Measurements from ENCODE around the gene CLEC4A.
"Not testable (repeated sequence)": the region's sequence is repeated elsewhere in the genome, so short reads cannot be mapped to it uniquely, and the experiment has no call there.

CLEC4A gene

GRCh38 chr12:8127138-8127537 lies 3.7 kb downstream of the CLEC4A start:
- Histone ChIP-seq H3K79me1 (ENCODE audit: low read depth, low read length) (no peaks in the 10 kb centered on the region), H2AK5ac (ENCODE audit: low read depth, low read length) (no peak overlapping the region), H2BK12ac (ENCODE audit: low read length) (no peak overlapping the region), H3K36me3 (replicated peaks in 1 of 2; ENCODE audit: control insufficient read depth in 2 of 2, insufficient read depth in 2 of 2, low read length in 2 of 2) (no peaks in the 10 kb centered on the region), H3K27ac (replicated peaks; ENCODE audit: low read length) (no peak overlapping the region), H3K4me2 (ENCODE audit: insufficient read depth, low read length, poor library complexity, severe bottlenecking) (no peak overlapping the region), H3K9me3 (replicated peaks in 1 of 2; ENCODE audit: control insufficient read depth in 2 of 2, insufficient read depth in 1 of 2, low read depth in 1 of 2, low read length in 2 of 2) (no peaks in the 10 kb centered on the region), H2BK15ac (ENCODE audit: low read length) (no peak overlapping the region), H3K4me1 (ENCODE audit: control insufficient read depth in 2 of 2, insufficient read depth in 1 of 2, low read depth in 1 of 2, low read length in 2 of 2) (no peaks in the 10 kb centered on the region), H3K4ac (ENCODE audit: low read length) (no peak overlapping the region), H3K23ac (ENCODE audit: low read depth, low read length, poor library complexity) (no peak overlapping the region), H3K4me3 (ENCODE audit: low read length in 2 of 2) (no peak overlapping the region), H2AFZ (ENCODE audit: low read length) (no peak overlapping the region), H4K91ac (ENCODE audit: low read depth, low read length, poor library complexity) (no peak overlapping the region), H3K27me3 (ENCODE audit: control insufficient read depth in 3 of 3, insufficient read depth in 3 of 3, low read depth in 1 of 3, low read length in 3 of 3) (no peaks in the 10 kb centered on the region), H2BK5ac (ENCODE audit: low read length) (no peak overlapping the region), H4K8ac (ENCODE audit: low read depth, low read length) (no peak overlapping the region), H3K14ac (ENCODE audit: low read length) (no peak overlapping the region), H3K9ac (ENCODE audit: low read depth, low read length, poor library complexity) (no peak overlapping the region), H2BK120ac (ENCODE audit: low read depth, low read length) (no peak overlapping the region), H3K18ac (ENCODE audit: low read length) (no peak overlapping the region)
- DNase-seq (ENCODE audit: low spot score), result no peak
- no CpG with 5 or more reads among the region's 4 CpGs for WGBS, 2 donors (ENCODE audit: extremely low coverage in 2 of 2, insufficient read length in 2 of 2, insufficient replicate concordance in 1 of 2)

- H3K4me3 ChIP-seq (ENCODE audit: low read length in 2 of 2), result not testable (repeated sequence)
- no CpG with 5 or more reads among the region's 18 CpGs for WGBS, 2 donors (ENCODE audit: extremely low coverage in 2 of 2, insufficient read length in 2 of 2, insufficient replicate concordance in 1 of 2)
Measured at GRCh38 chr12:8133636-8134397, 10.4 kb downstream of the CLEC4A start.

GRCh38 chr12:8134398-8134930 lies 11.0 kb downstream of the CLEC4A start:
- not testable (repeated sequence) for H3K18ac ChIP-seq (ENCODE audit: low read length); H3K23ac ChIP-seq (ENCODE audit: low read depth, low read length, poor library complexity); H2AFZ ChIP-seq (ENCODE audit: low read length); H2BK5ac ChIP-seq (ENCODE audit: low read length); H2BK15ac ChIP-seq (ENCODE audit: low read length); H2AK5ac ChIP-seq (ENCODE audit: low read depth, low read length); H3K27ac ChIP-seq (replicated peaks; ENCODE audit: low read length); H3K14ac ChIP-seq (ENCODE audit: low read length); H3K9me3 ChIP-seq (replicated peaks in 1 of 2; ENCODE audit: control insufficient read depth in 2 of 2, insufficient read depth in 1 of 2, low read depth in 1 of 2, low read length in 2 of 2); H4K8ac ChIP-seq (ENCODE audit: low read depth, low read length); H3K27me3 ChIP-seq (ENCODE audit: control insufficient read depth in 3 of 3, insufficient read depth in 3 of 3, low read depth in 1 of 3, low read length in 3 of 3); H4K91ac ChIP-seq (ENCODE audit: low read depth, low read length, poor library complexity); H3K4ac ChIP-seq (ENCODE audit: low read length); H3K79me1 ChIP-seq (ENCODE audit: low read depth, low read length); H3K4me1 ChIP-seq (ENCODE audit: control insufficient read depth in 2 of 2, insufficient read depth in 1 of 2, low read depth in 1 of 2, low read length in 2 of 2); H2BK120ac ChIP-seq (ENCODE audit: low read depth, low read length); H3K9ac ChIP-seq (ENCODE audit: low read depth, low read length, poor library complexity); H3K4me3 ChIP-seq (ENCODE audit: low read length in 2 of 2); DNase-seq (ENCODE audit: low spot score); H2BK12ac ChIP-seq (ENCODE audit: low read length); H3K36me3 ChIP-seq (replicated peaks in 1 of 2; ENCODE audit: control insufficient read depth in 2 of 2, insufficient read depth in 2 of 2, low read length in 2 of 2); H3K4me2 ChIP-seq (ENCODE audit: insufficient read depth, low read length, poor library complexity, severe bottlenecking)
- WGBS, 2 donors (ENCODE audit: extremely low coverage in 2 of 2, insufficient read length in 2 of 2, insufficient replicate concordance in 1 of 2), result no CpG with 5 or more reads among the region's 23 CpGs

More at GRCh38 chr12:8133636-8134397, 10.4 kb downstream of the CLEC4A start:
- H2BK5ac ChIP-seq (ENCODE audit: low read length); H3K4ac ChIP-seq (ENCODE audit: low read length); H3K36me3 ChIP-seq (replicated peaks in 1 of 2; ENCODE audit: control insufficient read depth in 2 of 2, insufficient read depth in 2 of 2, low read length in 2 of 2); H2BK15ac ChIP-seq (ENCODE audit: low read length); H3K4me2 ChIP-seq (ENCODE audit: insufficient read depth, low read length, poor library complexity, severe bottlenecking); H4K8ac ChIP-seq (ENCODE audit: low read depth, low read length); H2BK12ac ChIP-seq (ENCODE audit: low read length); H3K18ac ChIP-seq (ENCODE audit: low read length); H3K23ac ChIP-seq (ENCODE audit: low read depth, low read length, poor library complexity); H2AFZ ChIP-seq (ENCODE audit: low read length); DNase-seq (ENCODE audit: low spot score); H3K14ac ChIP-seq (ENCODE audit: low read length); H2AK5ac ChIP-seq (ENCODE audit: low read depth, low read length); H3K4me1 ChIP-seq (ENCODE audit: control insufficient read depth in 2 of 2, insufficient read depth in 1 of 2, low read depth in 1 of 2, low read length in 2 of 2); H3K9me3 ChIP-seq (replicated peaks in 1 of 2; ENCODE audit: control insufficient read depth in 2 of 2, insufficient read depth in 1 of 2, low read depth in 1 of 2, low read length in 2 of 2); H3K79me1 ChIP-seq (ENCODE audit: low read depth, low read length); H3K9ac ChIP-seq (ENCODE audit: low read depth, low read length, poor library complexity); H2BK120ac ChIP-seq (ENCODE audit: low read depth, low read length); H3K27me3 ChIP-seq (ENCODE audit: control insufficient read depth in 3 of 3, insufficient read depth in 3 of 3, low read depth in 1 of 3, low read length in 3 of 3); H3K27ac ChIP-seq (replicated peaks; ENCODE audit: low read length); H4K91ac ChIP-seq (ENCODE audit: low read depth, low read length, poor library complexity): not testable (repeated sequence)

- not testable (repeated sequence) for H2BK5ac ChIP-seq (ENCODE audit: low read length); H3K27me3 ChIP-seq (ENCODE audit: control insufficient read depth in 3 of 3, insufficient read depth in 3 of 3, low read depth in 1 of 3, low read length in 3 of 3); H3K14ac ChIP-seq (ENCODE audit: low read length); H3K79me1 ChIP-seq (ENCODE audit: low read depth, low read length); H4K8ac ChIP-seq (ENCODE audit: low read depth, low read length); DNase-seq (ENCODE audit: low spot score); H3K9ac ChIP-seq (ENCODE audit: low read depth, low read length, poor library complexity); H3K27ac ChIP-seq (replicated peaks; ENCODE audit: low read length); H3K4ac ChIP-seq (ENCODE audit: low read length); H2BK12ac ChIP-seq (ENCODE audit: low read length); H3K23ac ChIP-seq (ENCODE audit: low read depth, low read length, poor library complexity); H2AFZ ChIP-seq (ENCODE audit: low read length); H3K18ac ChIP-seq (ENCODE audit: low read length); H2AK5ac ChIP-seq (ENCODE audit: low read depth, low read length); H3K4me1 ChIP-seq (ENCODE audit: control insufficient read depth in 2 of 2, insufficient read depth in 1 of 2, low read depth in 1 of 2, low read length in 2 of 2); H3K9me3 ChIP-seq (replicated peaks in 1 of 2; ENCODE audit: control insufficient read depth in 2 of 2, insufficient read depth in 1 of 2, low read depth in 1 of 2, low read length in 2 of 2); H3K4me2 ChIP-seq (ENCODE audit: insufficient read depth, low read length, poor library complexity, severe bottlenecking); H4K91ac ChIP-seq (ENCODE audit: low read depth, low read length, poor library complexity); H2BK120ac ChIP-seq (ENCODE audit: low read depth, low read length); H3K4me3 ChIP-seq (ENCODE audit: low read length in 2 of 2); H3K36me3 ChIP-seq (replicated peaks in 1 of 2; ENCODE audit: control insufficient read depth in 2 of 2, insufficient read depth in 2 of 2, low read length in 2 of 2); H2BK15ac ChIP-seq (ENCODE audit: low read length)
- no CpG with 5 or more reads among the region's 8 CpGs for WGBS, 2 donors (ENCODE audit: extremely low coverage in 2 of 2, insufficient read length in 2 of 2, insufficient replicate concordance in 1 of 2)
Measured at GRCh38 chr12:8141647-8142046, 18.2 kb downstream of the CLEC4A start.
